ENCODE results near the gene CHRDL1. TPM values are rescaled to one million over a fixed set of nuclear protein-coding genes. Genes with fewer than 3 reads are reported as not detected.

The CHRDL1 gene
- polyA plus RNA-seq, 2 donors, result 3.8 to 12.3 TPM

DNA sequence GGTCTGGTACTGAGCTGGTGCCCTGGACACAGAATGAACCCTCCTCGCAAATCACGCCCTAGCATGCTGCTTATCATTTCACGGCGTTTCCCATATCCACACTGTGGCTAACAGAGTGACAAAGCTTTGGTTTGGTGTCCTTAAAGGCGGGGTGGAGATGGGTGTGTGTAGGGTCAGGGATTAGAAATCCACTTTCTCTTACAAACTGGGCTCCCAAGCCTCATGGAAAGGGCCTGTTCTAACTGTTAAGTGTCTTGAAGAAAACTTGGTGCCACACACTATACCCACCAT, 735 bp upstream of the CHRDL1 start:
- no peak overlapping the region for H3K27ac ChIP-seq (ENCODE audit: low read depth in 2 of 2, low read length in 1 of 2)
- WGBS, 2 donors, result 19 to 40% methylated on average over 5 of the region's 5 CpGs
- peaks cover 0 to 14% of the 10 kb centered on the region in 2 donors for H3K27me3 ChIP-seq (ENCODE audit: control insufficient read depth in 1 of 2, insufficient read depth in 2 of 2, low read length in 2 of 2)
- H3K4me1 ChIP-seq (ENCODE audit: control insufficient read depth in 2 of 2, insufficient read depth in 2 of 2, low read length in 1 of 2), result no peaks in the 10 kb centered on the region
- H3K4me3 ChIP-seq (ENCODE audit: low read depth in 1 of 2, low read length in 2 of 2), result peak overlapping the region in 1 of 2 donors; percentile 30
- H3K9me3 ChIP-seq (ENCODE audit: control insufficient read depth in 2 of 2, insufficient read depth in 1 of 2, low read depth in 1 of 2, low read length in 1 of 2), result peaks cover 0 to 2% of the 10 kb centered on the region in 2 donors
- no peaks in the 10 kb centered on the region for H3K36me3 ChIP-seq (ENCODE audit: control insufficient read depth in 2 of 2, insufficient read depth in 2 of 2, low read length in 1 of 2)

DNA sequence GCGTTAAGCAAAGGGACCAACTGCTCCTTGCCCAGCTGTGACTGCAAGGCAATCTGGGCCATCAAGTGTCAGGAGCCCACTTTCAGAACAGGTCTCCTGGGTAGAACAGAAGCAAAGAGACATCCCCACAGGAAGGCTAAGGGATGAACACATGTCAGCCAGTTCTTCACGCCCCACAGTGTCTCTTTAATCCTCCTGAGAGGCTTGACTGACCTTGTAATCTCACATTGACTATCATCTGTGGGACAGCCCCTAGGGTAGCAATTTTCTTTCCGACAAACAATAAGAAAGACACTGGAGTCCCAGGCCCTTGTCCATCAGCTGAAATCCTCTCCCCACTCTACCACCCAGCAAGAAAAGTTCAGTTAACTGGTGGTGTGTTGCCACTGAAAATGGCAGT, 1.0 kb downstream of the CHRDL1 start:
- Histone ChIP-seq H3K4me3 (ENCODE audit: low read depth in 1 of 2, low read length in 2 of 2) (no peak overlapping the region), H3K27ac (ENCODE audit: low read depth in 2 of 2, low read length in 1 of 2) (no peak overlapping the region), H3K27me3 (ENCODE audit: control insufficient read depth in 1 of 2, insufficient read depth in 2 of 2, low read length in 2 of 2) (peaks cover 0 to 14% of the 10 kb centered on the region in 2 donors), H3K36me3 (ENCODE audit: control insufficient read depth in 2 of 2, insufficient read depth in 2 of 2, low read length in 1 of 2) (no peaks in the 10 kb centered on the region), H3K4me1 (ENCODE audit: control insufficient read depth in 2 of 2, insufficient read depth in 2 of 2, low read length in 1 of 2) (no peaks in the 10 kb centered on the region), H3K9me3 (ENCODE audit: control insufficient read depth in 2 of 2, insufficient read depth in 1 of 2, low read depth in 1 of 2, low read length in 1 of 2) (peaks cover 0 to 2% of the 10 kb centered on the region in 2 donors)
- WGBS, 2 donors, result 74 to 75% methylated on average over 3 of the region's 3 CpGs

GRCh38 chrX:110791071-110791470, 4.5 kb downstream of the CHRDL1 start:
- Histone ChIP-seq H3K27me3 (ENCODE audit: control insufficient read depth in 1 of 2, insufficient read depth in 2 of 2, low read length in 2 of 2) (peaks cover 0 to 14% of the 10 kb centered on the region in 2 donors), H3K9me3 (ENCODE audit: control insufficient read depth in 2 of 2, insufficient read depth in 1 of 2, low read depth in 1 of 2, low read length in 1 of 2) (peaks cover 0 to 2% of the 10 kb centered on the region in 2 donors), H3K4me3 (ENCODE audit: low read depth in 1 of 2, low read length in 2 of 2) (no peak overlapping the region), H3K4me1 (ENCODE audit: control insufficient read depth in 2 of 2, insufficient read depth in 2 of 2, low read length in 1 of 2) (no peaks in the 10 kb centered on the region), H3K27ac (ENCODE audit: low read depth in 2 of 2, low read length in 1 of 2) (no peak overlapping the region), H3K36me3 (ENCODE audit: control insufficient read depth in 2 of 2, insufficient read depth in 2 of 2, low read length in 1 of 2) (no peaks in the 10 kb centered on the region)
- 56 to 63% methylated on average over 5 of the region's 5 CpGs for WGBS, 2 donors

DNA sequence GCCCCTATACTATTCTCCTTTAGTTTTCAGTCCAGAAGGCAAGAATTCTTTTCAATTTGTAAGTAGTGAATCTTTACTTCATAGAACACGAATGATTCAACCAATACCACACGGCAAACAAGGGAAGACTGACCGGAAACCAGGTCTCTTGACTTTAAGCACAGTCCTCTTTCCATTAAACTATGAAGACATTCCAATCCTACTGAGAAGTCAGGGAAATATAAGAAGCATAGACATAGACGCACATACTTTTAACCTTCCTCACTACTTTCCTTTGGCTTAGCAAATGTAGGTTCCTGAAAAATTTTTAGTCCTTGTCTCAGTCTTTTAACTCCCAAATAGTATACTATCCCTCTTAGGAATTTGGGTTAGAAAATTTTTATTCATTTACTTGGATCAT, 9.1 kb downstream of the CHRDL1 start:
- WGBS, 2 donors, result 76 to 94% methylated on average over 4 of the region's 4 CpGs

DNA sequence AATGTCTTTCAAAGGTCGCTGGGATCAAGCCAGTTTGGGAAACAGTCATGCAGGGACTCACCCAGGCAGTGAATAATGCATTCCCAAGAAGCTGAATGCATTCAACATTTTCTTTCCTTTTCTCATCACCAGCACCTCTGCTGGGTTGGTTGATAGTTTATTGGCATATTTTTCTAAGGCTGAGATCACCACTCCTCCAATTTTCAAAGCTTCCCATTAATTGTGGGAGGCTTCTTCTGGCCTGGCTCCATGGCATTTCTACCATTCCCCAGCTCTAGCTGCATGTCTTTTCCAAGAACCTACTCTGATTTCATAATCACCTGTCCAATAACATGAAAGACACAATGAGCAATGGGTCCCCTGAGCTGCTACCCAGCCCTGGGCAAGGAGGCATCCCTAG, 35.8 kb downstream of the CHRDL1 start:
- WGBS, 2 donors, result 25 to 50% methylated on average over 1 of the region's 1 CpG

More for the DNA sequence above, 9.1 kb downstream of the CHRDL1 start:
- no peaks in the 10 kb centered on the region for H3K4me1 ChIP-seq (ENCODE audit: control insufficient read depth in 2 of 2, insufficient read depth in 2 of 2, low read length in 1 of 2)
- H3K36me3 ChIP-seq (ENCODE audit: control insufficient read depth in 2 of 2, insufficient read depth in 2 of 2, low read length in 1 of 2), result no peaks in the 10 kb centered on the region
- H3K27ac ChIP-seq (ENCODE audit: low read depth in 2 of 2, low read length in 1 of 2), result no peak overlapping the region
- H3K4me3 ChIP-seq (ENCODE audit: low read depth in 1 of 2, low read length in 2 of 2), result no peak overlapping the region
- no peaks in the 10 kb centered on the region for H3K27me3 ChIP-seq (ENCODE audit: control insufficient read depth in 1 of 2, insufficient read depth in 2 of 2, low read length in 2 of 2)
- H3K9me3 ChIP-seq (ENCODE audit: control insufficient read depth in 2 of 2, insufficient read depth in 1 of 2, low read depth in 1 of 2, low read length in 1 of 2), result no peaks in the 10 kb centered on the region

GRCh38 chrX:110758781-110759422, 36.7 kb downstream of the CHRDL1 start:
- Histone ChIP-seq H3K4me1 (ENCODE audit: control insufficient read depth in 2 of 2, insufficient read depth in 2 of 2, low read length in 1 of 2) (no peaks in the 10 kb centered on the region), H3K9me3 (ENCODE audit: control insufficient read depth in 2 of 2, insufficient read depth in 1 of 2, low read depth in 1 of 2, low read length in 1 of 2) (no peaks in the 10 kb centered on the region), H3K36me3 (ENCODE audit: control insufficient read depth in 2 of 2, insufficient read depth in 2 of 2, low read length in 1 of 2) (no peaks in the 10 kb centered on the region), H3K4me3 (ENCODE audit: low read depth in 1 of 2, low read length in 2 of 2) (no peak overlapping the region), H3K27ac (ENCODE audit: low read depth in 2 of 2, low read length in 1 of 2) (no peak overlapping the region), H3K27me3 (ENCODE audit: control insufficient read depth in 1 of 2, insufficient read depth in 2 of 2, low read length in 2 of 2) (peaks cover 0 to 4% of the 10 kb centered on the region in 2 donors)
- WGBS, 2 donors, result 70 to 81% methylated on average over 7 of the region's 7 CpGs

More for the DNA sequence above, 35.8 kb downstream of the CHRDL1 start:
- no peak overlapping the region for H3K27ac ChIP-seq (ENCODE audit: low read depth in 2 of 2, low read length in 1 of 2)
- H3K4me3 ChIP-seq (ENCODE audit: low read depth in 1 of 2, low read length in 2 of 2), result no peak overlapping the region
- H3K4me1 ChIP-seq (ENCODE audit: control insufficient read depth in 2 of 2, insufficient read depth in 2 of 2, low read length in 1 of 2), result no peaks in the 10 kb centered on the region
- no peaks in the 10 kb centered on the region for H3K36me3 ChIP-seq (ENCODE audit: control insufficient read depth in 2 of 2, insufficient read depth in 2 of 2, low read length in 1 of 2)
- peaks cover 0 to 4% of the 10 kb centered on the region in 2 donors for H3K27me3 ChIP-seq (ENCODE audit: control insufficient read depth in 1 of 2, insufficient read depth in 2 of 2, low read length in 2 of 2)
- no peaks in the 10 kb centered on the region for H3K9me3 ChIP-seq (ENCODE audit: control insufficient read depth in 2 of 2, insufficient read depth in 1 of 2, low read depth in 1 of 2, low read length in 1 of 2)

- Histone ChIP-seq H3K27me3 (ENCODE audit: control insufficient read depth in 1 of 2, insufficient read depth in 2 of 2, low read length in 2 of 2) (peaks cover 0 to 8% of the 10 kb centered on the region in 2 donors), H3K4me1 (ENCODE audit: control insufficient read depth in 2 of 2, insufficient read depth in 2 of 2, low read length in 1 of 2) (no peaks in the 10 kb centered on the region), H3K27ac (ENCODE audit: low read depth in 2 of 2, low read length in 1 of 2) (no peak overlapping the region), H3K36me3 (ENCODE audit: control insufficient read depth in 2 of 2, insufficient read depth in 2 of 2, low read length in 1 of 2) (no peaks in the 10 kb centered on the region), H3K4me3 (ENCODE audit: low read depth in 1 of 2, low read length in 2 of 2) (no peak overlapping the region), H3K9me3 (ENCODE audit: control insufficient read depth in 2 of 2, insufficient read depth in 1 of 2, low read depth in 1 of 2, low read length in 1 of 2) (no peaks in the 10 kb centered on the region)
- WGBS, 2 donors, result 80% methylated on average over 3 of the region's 3 CpGs
Observed at GRCh38 chrX:110755611-110756010, 40.0 kb downstream of the CHRDL1 start.

DNA sequence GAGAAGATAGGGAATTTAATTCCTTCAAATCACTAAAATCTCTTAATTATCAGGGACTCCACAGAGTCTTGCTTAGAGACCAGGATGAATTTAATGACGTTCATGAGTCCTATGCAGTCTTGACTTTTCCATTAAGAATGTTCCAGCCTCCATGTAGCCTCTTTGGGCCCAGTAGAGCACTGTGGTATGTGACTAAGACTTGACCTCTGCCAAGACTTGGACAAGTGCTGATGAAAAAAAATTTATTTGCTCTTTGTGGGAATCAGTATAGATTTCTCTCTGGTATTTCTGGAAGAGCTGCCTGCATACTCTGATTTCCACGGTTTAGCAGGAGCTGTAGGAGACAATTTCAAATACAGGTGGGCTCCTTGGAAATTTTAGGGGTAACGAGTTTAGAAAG, 40.6 kb downstream of the CHRDL1 start:
- Histone ChIP-seq H3K27me3 (ENCODE audit: control insufficient read depth in 1 of 2, insufficient read depth in 2 of 2, low read length in 2 of 2) (peaks cover 0 to 8% of the 10 kb centered on the region in 2 donors), H3K4me3 (ENCODE audit: low read depth in 1 of 2, low read length in 2 of 2) (no peak overlapping the region), H3K27ac (ENCODE audit: low read depth in 2 of 2, low read length in 1 of 2) (no peak overlapping the region), H3K4me1 (ENCODE audit: control insufficient read depth in 2 of 2, insufficient read depth in 2 of 2, low read length in 1 of 2) (no peaks in the 10 kb centered on the region), H3K36me3 (ENCODE audit: control insufficient read depth in 2 of 2, insufficient read depth in 2 of 2, low read length in 1 of 2) (no peaks in the 10 kb centered on the region), H3K9me3 (ENCODE audit: control insufficient read depth in 2 of 2, insufficient read depth in 1 of 2, low read depth in 1 of 2, low read length in 1 of 2) (no peaks in the 10 kb centered on the region)
- 41 to 62% methylated on average over 3 of the region's 3 CpGs for WGBS, 2 donors

DNA sequence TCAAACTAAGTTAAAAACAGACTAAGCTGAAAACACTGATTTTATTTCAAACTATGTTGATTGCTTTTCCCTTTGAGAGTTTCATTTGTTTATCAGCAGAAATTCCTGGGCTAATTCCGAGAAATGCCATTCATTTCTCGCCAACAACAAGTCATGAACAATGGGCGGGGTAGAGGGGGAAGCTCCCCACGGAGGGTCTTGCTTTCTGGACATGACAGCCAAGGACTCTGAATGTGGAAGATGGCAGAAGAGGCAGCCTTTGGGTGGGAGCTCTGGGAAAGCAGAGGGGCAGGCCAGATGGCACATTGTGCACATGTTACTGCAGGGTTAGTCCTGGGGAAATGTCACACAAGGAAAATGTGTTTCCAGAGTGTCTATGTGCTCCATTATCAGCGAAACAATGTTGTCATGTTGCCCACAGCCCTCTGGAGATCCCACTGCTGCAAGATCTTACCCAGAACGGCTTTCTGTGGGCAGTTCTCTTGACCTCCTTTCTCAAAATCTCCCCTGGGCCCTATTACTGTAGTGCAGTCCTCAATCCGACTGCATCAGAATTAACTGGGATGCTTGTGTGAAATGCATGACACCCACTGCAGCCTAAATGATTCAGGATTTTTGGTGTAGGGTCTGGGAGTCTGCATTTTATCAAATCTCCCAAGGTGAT, 45.0 kb downstream of the CHRDL1 start:
- H3K4me3 ChIP-seq (ENCODE audit: low read depth in 1 of 2, low read length in 2 of 2), result no peak overlapping the region
- no peaks in the 10 kb centered on the region for H3K36me3 ChIP-seq (ENCODE audit: control insufficient read depth in 2 of 2, insufficient read depth in 2 of 2, low read length in 1 of 2)
- peaks cover 0 to 4% of the 10 kb centered on the region in 2 donors for H3K27me3 ChIP-seq (ENCODE audit: control insufficient read depth in 1 of 2, insufficient read depth in 2 of 2, low read length in 2 of 2)
- no peak overlapping the region for H3K27ac ChIP-seq (ENCODE audit: low read depth in 2 of 2, low read length in 1 of 2)
- H3K4me1 ChIP-seq (ENCODE audit: control insufficient read depth in 2 of 2, insufficient read depth in 2 of 2, low read length in 1 of 2), result no peaks in the 10 kb centered on the region
- no peaks in the 10 kb centered on the region for H3K9me3 ChIP-seq (ENCODE audit: control insufficient read depth in 2 of 2, insufficient read depth in 1 of 2, low read depth in 1 of 2, low read length in 1 of 2)
- 45 to 56% methylated on average over 7 of the region's 7 CpGs for WGBS, 2 donors

- 74 to 76% methylated on average over 3 of the region's 3 CpGs for WGBS, 2 donors
- H3K4me1 ChIP-seq (ENCODE audit: control insufficient read depth in 2 of 2, insufficient read depth in 2 of 2, low read length in 1 of 2), result no peaks in the 10 kb centered on the region
- no peaks in the 10 kb centered on the region for H3K27me3 ChIP-seq (ENCODE audit: control insufficient read depth in 1 of 2, insufficient read depth in 2 of 2, low read length in 2 of 2)
Observed at GRCh38 chrX:110748256-110748806, 47.3 kb downstream of the CHRDL1 start.

More at GRCh38 chrX:110748256-110748806, 47.3 kb downstream of the CHRDL1 start:
- no peaks in the 10 kb centered on the region for H3K36me3 ChIP-seq (ENCODE audit: control insufficient read depth in 2 of 2, insufficient read depth in 2 of 2, low read length in 1 of 2)
- H3K27ac ChIP-seq (ENCODE audit: low read depth in 2 of 2, low read length in 1 of 2), result no peak overlapping the region
- H3K9me3 ChIP-seq (ENCODE audit: control insufficient read depth in 2 of 2, insufficient read depth in 1 of 2, low read depth in 1 of 2, low read length in 1 of 2), result no peaks in the 10 kb centered on the region
- H3K4me3 ChIP-seq (ENCODE audit: low read depth in 1 of 2, low read length in 2 of 2), result no peak overlapping the region

All from esophagus (tissue), 2 donors.